Fibroblast of skin of scalp (primary cell): Measurements from ENCODE around the gene DSG2.

ENCODE experiments used
- DNase-seq: peaks from one replicate; pipeline ENCODE4 v3.0.0-alpha.2; 2013

The DSG2 gene

DNA sequence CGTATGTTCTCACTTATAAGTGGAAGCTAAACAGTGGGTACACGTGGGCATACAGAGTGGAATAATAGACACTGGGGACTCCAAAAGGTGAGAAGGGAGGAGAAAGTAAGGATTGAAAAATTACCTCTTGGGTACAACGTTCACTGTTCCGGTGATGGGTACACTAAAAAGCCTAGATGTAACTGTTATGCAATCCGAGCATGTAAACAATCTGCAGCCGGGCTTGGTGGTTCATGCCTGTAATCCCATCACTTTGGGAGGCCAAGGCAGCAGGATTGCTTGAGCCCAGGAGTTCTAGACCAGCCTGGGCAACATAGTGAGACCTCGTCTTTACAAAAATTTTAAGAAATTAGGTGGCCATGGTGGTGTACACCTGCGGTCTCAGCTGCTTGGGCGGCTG lies 60.6 kb downstream of the DSG2 start:
- DNase-seq: no peak

DNA sequence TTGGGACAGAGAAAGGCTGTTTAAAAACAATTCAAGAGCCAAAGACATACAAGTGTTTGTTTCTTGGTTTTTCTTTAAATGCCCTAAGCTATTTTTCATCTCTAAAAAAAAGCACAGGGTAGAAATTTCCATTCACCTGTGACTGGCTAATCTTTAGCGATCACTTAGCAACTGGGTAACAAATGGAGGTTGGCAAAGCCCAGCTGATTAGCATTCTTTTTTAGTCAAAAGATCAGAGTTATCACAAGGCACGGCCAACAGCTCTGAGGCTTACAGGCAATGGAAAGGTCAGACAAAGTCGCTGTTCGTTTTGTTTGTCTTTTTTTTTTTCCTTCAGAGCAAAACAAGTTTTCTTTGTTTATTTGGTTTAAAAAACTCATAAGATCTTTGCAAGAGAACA lies 64.7 kb downstream of the DSG2 start:
- no peak for DNase-seq

DNA sequence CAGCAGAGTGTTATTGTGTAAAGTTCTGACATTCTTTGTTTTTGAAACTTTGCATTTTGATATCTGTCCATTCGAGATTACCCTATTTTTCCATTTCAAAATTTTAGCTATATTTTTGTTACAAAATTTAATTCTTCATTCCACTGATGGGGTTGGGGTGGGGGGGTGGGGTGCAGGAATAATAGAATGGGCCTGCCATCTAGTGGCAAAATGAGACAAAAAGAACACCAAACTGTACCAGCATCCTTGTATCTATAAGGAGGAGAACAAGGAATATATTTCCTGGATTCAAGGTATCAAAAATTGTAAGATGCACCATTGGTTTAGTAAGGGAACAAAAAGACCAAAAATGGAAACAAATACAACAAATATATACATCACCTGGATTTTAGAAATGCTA lies 65.8 kb downstream of the DSG2 start:
- no peak for DNase-seq

GRCh38 chr18:31565345-31565744 lies 67.4 kb downstream of the DSG2 start:
- DNase-seq: no peak

DNA sequence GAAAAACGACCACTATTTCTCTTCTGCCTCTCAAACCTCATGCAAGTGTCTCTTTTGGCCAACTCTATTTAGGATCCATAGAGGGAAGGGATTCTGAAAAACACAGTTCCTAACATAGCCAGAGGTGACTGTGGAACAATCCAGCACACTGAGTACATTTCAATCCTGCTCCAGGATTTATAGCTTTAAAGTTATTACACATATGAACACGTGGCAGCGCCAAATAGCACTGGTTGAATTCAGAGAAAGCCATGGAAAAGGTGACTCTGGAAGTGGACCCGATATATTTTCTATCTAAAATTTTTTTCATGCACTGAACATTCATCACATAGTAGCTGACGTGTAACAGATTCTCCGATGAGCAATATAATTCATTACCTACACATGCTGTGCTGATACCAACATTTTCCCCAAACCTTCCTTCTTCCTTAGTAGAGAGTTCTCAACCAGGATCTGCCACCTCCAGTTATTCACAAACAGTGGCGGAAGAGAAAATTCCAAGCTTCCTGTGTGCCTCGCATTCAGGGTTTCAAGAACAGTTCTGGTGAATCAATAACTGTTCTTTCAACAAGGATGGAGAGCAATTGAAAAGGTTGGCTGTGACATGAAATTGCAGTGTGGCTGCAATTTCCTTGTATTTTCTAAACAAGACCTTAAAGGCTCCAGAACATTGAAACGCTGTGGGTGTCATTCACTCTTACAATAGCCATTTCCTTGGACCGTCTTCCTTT lies 68.0 kb downstream of the DSG2 start:
- DNase-seq: no peak

GRCh38 chr18:31566576-31567306 lies 68.8 kb downstream of the DSG2 start:
- DNase-seq: no peak

DNA sequence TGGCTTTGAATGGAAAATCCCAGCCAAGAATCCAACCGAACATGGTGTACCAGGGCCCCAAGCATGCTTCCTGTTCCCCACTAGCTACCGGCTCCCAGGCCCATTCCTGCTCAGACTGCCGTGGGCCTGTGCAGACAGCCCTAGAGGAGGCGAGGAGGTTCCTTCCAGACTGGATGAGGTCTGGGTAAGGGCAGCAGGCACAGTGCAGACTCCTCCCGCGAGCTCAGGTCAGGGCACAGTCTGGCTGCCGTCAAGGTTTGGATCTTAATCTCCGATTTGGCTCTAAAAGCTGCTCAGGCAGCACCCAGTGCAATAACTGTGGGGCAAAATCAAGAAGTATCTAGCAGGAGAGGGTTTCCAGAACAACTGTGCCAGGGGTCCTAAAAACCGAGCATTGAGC lies 74.4 kb downstream of the DSG2 start:
- DNase-seq: no peak

- DNase-seq: no peak
Measured at GRCh38 chr18:31573051-31573450, 75.1 kb downstream of the DSG2 start.

DNA sequence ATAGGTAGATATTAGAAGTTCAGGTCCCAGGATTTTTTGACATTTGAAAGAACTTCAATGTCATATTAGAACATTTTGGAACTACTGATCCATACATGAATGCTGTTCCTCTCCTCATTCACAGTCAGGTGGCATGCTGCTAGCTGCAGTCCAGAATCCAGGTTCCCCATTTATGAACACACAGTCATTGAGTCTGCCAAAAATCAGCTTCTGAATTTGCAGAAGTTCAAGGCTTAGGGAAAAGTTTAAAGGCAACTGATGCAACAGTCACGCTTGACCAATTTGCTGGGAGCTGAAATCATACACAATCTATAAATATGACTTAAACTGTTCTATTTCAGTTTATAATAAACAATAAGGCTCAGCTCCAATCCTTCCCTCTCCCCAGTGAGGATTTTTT lies 76.4 kb downstream of the DSG2 start:
- DNase-seq: no peak

GRCh38 chr18:31575515-31576257 lies 77.7 kb downstream of the DSG2 start:
- no peak for DNase-seq

DNA sequence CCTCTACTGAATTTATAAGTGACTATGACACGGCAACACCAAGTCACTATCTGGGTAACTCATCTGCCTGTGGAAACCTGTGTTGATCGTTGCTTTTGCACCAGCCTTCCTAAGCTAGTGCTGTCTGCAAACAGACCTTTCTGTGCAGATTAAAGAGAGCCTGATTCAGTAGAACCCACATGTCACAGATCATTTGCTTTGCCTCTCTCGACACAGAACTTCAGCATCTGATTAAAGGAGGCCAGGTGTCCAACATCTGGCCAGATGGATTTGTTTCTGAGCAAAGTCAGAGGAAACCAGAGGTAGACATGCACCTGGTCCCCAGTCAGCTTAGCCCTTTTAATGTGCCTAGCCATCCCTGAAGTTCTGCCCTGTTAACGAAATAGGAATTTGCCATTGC lies 78.7 kb downstream of the DSG2 start:
- DNase-seq: no peak

DNA sequence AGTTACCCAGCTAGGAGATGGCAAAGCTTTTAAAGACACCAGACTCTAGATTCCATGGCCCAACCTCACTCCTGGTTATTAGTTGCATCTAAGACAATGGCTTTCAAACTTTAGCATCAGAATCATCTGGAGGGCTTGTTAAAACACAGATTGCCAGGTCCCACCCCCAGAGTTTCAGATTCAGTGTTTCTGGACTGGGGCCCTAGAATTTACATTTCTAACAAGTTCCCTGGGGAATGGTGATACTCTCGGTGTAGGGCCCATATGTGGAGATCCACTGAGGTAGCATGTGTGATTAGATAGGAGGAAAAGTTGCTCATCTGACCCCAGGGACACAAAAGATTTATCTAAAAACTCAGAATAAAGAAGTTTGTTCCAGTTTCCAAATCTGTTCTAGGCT lies 79.2 kb downstream of the DSG2 start:
- no peak for DNase-seq

- DNase-seq: no peak
Measured at GRCh38 chr18:31578126-31578525, 80.1 kb downstream of the DSG2 start.

DNA sequence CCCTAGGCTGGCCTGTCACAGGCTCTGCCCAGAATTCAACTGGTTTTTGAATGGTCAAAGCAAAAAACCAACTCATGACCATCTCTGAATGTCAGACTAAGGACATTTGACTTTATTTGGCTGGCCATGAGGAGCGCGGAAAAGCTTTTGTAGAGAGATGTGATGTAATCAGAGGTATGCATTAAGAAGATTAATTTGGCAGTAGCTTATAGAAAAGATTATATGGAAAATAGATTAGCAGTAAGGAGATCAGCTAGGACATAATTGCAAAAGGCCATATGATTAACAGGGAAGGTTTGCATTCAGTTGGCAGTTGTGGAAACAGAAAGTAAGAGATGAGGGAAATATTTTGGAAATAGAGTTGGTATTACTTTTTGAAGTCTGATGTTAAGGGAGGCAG lies 81.4 kb downstream of the DSG2 start:
- DNase-seq: no peak

DNA sequence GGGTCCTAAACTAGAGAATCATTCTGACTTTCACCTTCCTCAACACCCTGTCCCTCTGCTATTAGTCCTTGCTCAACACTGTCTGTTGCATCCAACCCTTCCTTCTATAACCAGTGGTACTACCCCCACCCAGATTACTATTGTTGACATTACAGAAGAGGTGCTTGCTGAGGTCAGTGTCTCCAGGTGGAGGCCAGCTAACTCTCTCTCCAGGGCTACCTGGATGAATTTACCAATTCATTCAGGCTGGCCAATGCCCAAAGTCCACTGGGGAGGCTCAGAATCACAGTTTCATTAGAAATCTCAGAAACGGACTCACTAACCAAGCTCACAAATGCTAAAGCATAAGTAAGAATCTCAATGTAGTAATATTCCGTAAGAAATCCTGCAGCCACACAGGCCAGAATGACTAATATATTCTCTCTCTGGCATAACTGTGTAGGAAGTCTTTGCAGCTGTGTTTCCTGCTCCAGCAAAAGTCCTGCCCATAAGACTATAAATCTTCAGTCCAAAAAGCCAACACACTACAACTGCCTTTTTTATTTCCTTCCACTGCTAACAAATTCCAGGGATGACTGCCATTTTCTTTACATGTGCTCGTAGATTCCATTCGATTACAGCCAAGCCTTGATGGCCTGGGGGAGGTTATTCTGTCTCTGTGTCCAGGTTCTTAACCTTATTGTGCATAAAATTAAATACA lies 83.7 kb downstream of the DSG2 start:
- DNase-seq: no peak

DNA sequence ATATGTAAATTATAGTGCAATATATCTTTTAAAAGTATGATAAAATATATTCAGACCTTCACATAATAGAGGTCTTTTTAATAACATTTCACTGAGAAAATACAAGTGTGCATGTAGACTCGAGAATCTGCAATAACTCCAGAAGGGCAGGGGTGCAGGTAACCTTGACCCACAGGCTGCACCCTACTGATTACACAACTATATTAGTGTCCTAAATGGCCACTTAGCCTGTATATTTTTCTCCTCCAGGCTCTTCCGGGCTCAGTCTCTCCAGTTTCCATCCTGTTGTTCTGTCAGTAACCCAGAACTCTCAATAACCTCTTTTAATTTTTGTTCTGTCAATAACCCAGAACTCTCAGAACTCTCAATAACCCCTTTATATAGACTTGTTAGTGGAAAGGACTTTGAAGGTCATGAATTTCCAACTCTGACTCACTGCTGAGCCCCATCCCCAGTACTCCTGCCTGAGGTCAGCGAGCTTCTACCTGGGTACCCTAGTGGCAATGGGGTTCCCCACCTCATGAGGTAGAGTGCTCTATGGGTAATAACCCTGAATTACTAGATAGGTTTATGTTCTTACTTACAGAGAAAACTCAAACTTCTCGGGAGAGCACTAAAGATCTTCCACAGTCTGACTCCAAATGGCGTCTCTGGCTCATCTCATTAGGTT lies 85.3 kb downstream of the DSG2 start:
- DNase-seq: no peak

DNA sequence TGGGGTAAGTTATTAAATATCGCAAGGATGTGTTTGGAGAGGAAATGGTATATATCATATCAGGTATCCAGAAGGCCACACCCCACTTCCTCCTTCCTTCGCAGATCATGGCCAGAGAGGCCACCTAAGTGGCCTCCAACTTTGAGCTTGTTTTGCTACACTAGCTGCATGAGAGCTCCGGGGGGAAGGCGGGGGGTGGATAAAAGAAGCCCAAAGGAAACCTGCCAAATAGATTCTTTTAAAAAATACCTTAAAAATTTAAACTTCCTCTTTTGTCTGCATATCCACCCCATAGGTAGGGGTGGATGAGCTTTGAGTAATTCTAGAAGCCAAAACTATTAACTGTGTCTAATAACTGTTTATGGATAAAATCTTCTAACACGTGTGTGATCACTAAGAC lies 88.0 kb downstream of the DSG2 start:
- DNase-seq: no peak

GRCh38 chr18:31586616-31587015 lies 88.6 kb downstream of the DSG2 start:
- no peak for DNase-seq

DNA sequence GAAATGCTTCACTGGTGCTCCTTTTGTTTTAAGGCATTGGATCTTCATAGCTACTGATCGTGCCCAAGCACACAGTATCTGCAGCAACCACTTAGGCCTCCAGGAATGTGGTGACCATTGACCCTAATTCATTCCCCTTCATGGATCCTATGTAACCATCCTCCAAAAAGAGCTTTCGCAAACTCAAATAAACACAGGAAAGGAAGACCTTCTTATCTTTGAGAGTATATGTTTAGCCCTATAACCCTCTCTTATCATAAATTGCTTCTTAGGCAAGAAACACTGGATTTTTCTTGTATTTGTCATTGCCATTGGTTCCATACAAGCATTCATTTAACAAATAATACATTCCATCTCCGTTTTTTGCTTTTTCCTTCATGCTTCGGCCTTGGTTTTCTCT lies 89.6 kb downstream of the DSG2 start:
- no peak for DNase-seq

- no peak for DNase-seq
Measured at GRCh38 chr18:31590570-31590969, 92.6 kb downstream of the DSG2 start.

- no peak for DNase-seq
Measured at GRCh38 chr18:31591113-31591512, 93.1 kb downstream of the DSG2 start.

DNA sequence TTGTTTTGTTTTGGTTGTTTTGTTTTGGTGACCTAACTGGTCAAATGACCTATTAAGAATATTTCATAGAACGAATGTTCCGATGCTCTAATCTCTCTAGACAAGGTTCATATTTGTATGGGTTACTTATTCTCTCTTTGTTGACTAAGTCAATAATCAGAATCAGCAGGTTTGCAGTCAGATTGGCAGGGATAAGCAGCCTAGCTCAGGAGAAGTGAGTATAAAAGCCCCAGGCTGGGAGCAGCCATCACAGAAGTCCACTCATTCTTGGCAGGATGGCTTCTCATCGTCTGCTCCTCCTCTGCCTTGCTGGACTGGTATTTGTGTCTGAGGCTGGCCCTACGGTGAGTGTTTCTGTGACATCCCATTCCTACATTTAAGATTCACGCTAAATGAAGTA lies 93.7 kb downstream of the DSG2 start, which contains the start of gene TTR:
Gene TTR (plus strand): TSS at position 250 of the 400 bp plus-strand sequence. CDS start 26 bp downstream, at position 276.
- DNase-seq: no peak
